ENCODE measurements around the gene KAT7. TPM values are rescaled to one million over a fixed set of nuclear protein-coding genes. Genes with fewer than 3 reads are reported as not detected.

Gene KAT7
- polyA plus RNA-seq, 3 donors = 17.5 to 28.1 (median 18.1) TPM

GRCh38 chr17:49779156-49779738 is 9.2 kb upstream of the KAT7 start:
- Histone ChIP-seq H4K20me1 (ENCODE audit: insufficient read depth, low read length) (no peaks in the 10 kb centered on the region), H3K27me3 (ENCODE audit: control insufficient read depth in 2 of 2, insufficient read depth in 2 of 2, low read length in 2 of 2) (no peaks in the 10 kb centered on the region), H3K4me1 (ENCODE audit: control insufficient read depth in 1 of 2, insufficient read depth in 2 of 2, low read length in 2 of 2) (peaks cover 2 to 18% of the 10 kb centered on the region in 2 donors), H3K79me2 (ENCODE audit: insufficient read depth, low read length) (no peaks in the 10 kb centered on the region), H3K9ac (ENCODE audit: insufficient read depth, low read length, poor library complexity, severe bottlenecking) (no peak overlapping the region), H2AFZ (ENCODE audit: insufficient read depth, low read depth, low read length, poor library complexity, severe bottlenecking) (peak overlapping the region; percentile 55), H3K9me3 (replicated peaks in 1 of 2; ENCODE audit: control insufficient read depth in 1 of 2, insufficient read depth in 1 of 2, low read length in 2 of 2) (no peaks in the 10 kb centered on the region), H3K4me3 (replicated peaks in 1 of 3; ENCODE audit: low read depth in 2 of 3, low read length in 3 of 3) (no peak overlapping the region), H3K36me3 (replicated peaks in 1 of 2; ENCODE audit: control insufficient read depth in 1 of 2, insufficient read depth in 2 of 2, low read length in 2 of 2) (no peaks in the 10 kb centered on the region), H3K4me2 (replicated peaks; ENCODE audit: extremely low read depth, low read length, poor library complexity, severe bottlenecking) (no peak overlapping the region), H3K27ac (ENCODE audit: low read depth in 1 of 2, low read length in 2 of 2) (peak overlapping the region in 1 of 2 donors; percentile 34)
- H3K27me3 Mint-ChIP-seq (ENCODE audit: low read depth in 3 of 3) = peaks cover 0 to 5% (median 0%) of the 10 kb centered on the region in 3 donors
- intact Hi-C loops (cut with micrococcal nuclease) = loop anchor here in 1 of 2 donors (5.0 kb wide), 1 partner anchor 207 kb away; no protein-coding TSS in a partner anchor
- H3K4me3 Mint-ChIP-seq = no peak overlapping the region
- no peak for DNase-seq
- peaks cover 21% of the 10 kb centered on the region for H3K4me1 Mint-ChIP-seq
- H3K27ac Mint-ChIP-seq = peak overlapping the region in 4 of 7 donors; percentile 0 to 12 (median 4)
- H3K36me3 Mint-ChIP-seq = no peaks in the 10 kb centered on the region
- H3K9me3 Mint-ChIP-seq = peaks cover 0 to 2% (median 0%) of the 10 kb centered on the region in 7 donors
- WGBS (ENCODE audit: insufficient coverage) = no CpG with 5 or more reads among the region's 2 CpGs
- TF ChIP-seq CTCF (IDR thresholded peaks at IDR 0.05) = no peak

GRCh38 chr17:49779739-49780231 is 8.7 kb upstream of the KAT7 start:
- H3K9me3 Mint-ChIP-seq = peaks cover 0 to 2% (median 0%) of the 10 kb centered on the region in 7 donors
- peak overlapping the region; percentile 55 for H2AFZ ChIP-seq (ENCODE audit: insufficient read depth, low read depth, low read length, poor library complexity, severe bottlenecking)

More at GRCh38 chr17:49779739-49780231, 8.7 kb upstream of the KAT7 start:
- no peaks in the 10 kb centered on the region for H4K20me1 ChIP-seq (ENCODE audit: insufficient read depth, low read length)
- H3K27me3 Mint-ChIP-seq (ENCODE audit: low read depth in 3 of 3) = peaks cover 0 to 5% (median 0%) of the 10 kb centered on the region in 3 donors
- H3K27me3 ChIP-seq (ENCODE audit: control insufficient read depth in 2 of 2, insufficient read depth in 2 of 2, low read length in 2 of 2) = no peaks in the 10 kb centered on the region
- H3K36me3 Mint-ChIP-seq = no peaks in the 10 kb centered on the region
- peak; percentile 75 for TF ChIP-seq CTCF (IDR thresholded peaks at IDR 0.05)
- peak overlapping the region in 1 of 2 donors; percentile 34 for H3K27ac ChIP-seq (ENCODE audit: low read depth in 1 of 2, low read length in 2 of 2)
- H3K4me1 ChIP-seq (ENCODE audit: control insufficient read depth in 1 of 2, insufficient read depth in 2 of 2, low read length in 2 of 2) = peaks cover 2 to 18% of the 10 kb centered on the region in 2 donors
- no peaks in the 10 kb centered on the region for H3K36me3 ChIP-seq (replicated peaks in 1 of 2; ENCODE audit: control insufficient read depth in 1 of 2, insufficient read depth in 2 of 2, low read length in 2 of 2)
- H3K4me1 Mint-ChIP-seq = peaks cover 21% of the 10 kb centered on the region
- no peak overlapping the region for H3K4me3 Mint-ChIP-seq
- no peak overlapping the region for H3K4me2 ChIP-seq (replicated peaks; ENCODE audit: extremely low read depth, low read length, poor library complexity, severe bottlenecking)
- peak; percentile 47 to 71 (median 48) for DNase-seq
- no CpG with 5 or more reads among the region's 2 CpGs for WGBS (ENCODE audit: insufficient coverage)
- H3K9me3 ChIP-seq (replicated peaks in 1 of 2; ENCODE audit: control insufficient read depth in 1 of 2, insufficient read depth in 1 of 2, low read length in 2 of 2) = no peaks in the 10 kb centered on the region
- no peak overlapping the region for H3K9ac ChIP-seq (ENCODE audit: insufficient read depth, low read length, poor library complexity, severe bottlenecking)
- H3K4me3 ChIP-seq (replicated peaks in 1 of 3; ENCODE audit: low read depth in 2 of 3, low read length in 3 of 3) = no peak overlapping the region
- intact Hi-C loops (cut with micrococcal nuclease) = loop anchor here in 1 of 2 donors (5.0 kb wide), 1 partner anchor 207 kb away; no protein-coding TSS in a partner anchor
- H3K27ac Mint-ChIP-seq = peak overlapping the region in 2 of 7 donors; percentile 12 to 54
- no peaks in the 10 kb centered on the region for H3K79me2 ChIP-seq (ENCODE audit: insufficient read depth, low read length)

Data from CD14-positive monocyte (primary cell).